CD4-positive, CD25-positive, alpha-beta regulatory T cell (primary cell): ENCODE data around the gene CEP89. TPM values are rescaled to one million over a fixed set of nuclear protein-coding genes. Genes with fewer than 3 reads are reported as not detected.

Experiments
- ATAC-seq, 2 donors: fragments of 150-1000 bp; cut with Tn5 transposase; one replicate each; pipeline ENCODE4 v1.10.0; 2021; ENCODE audit warnings: low read depth in 2 of 2, moderate number of reproducible peaks in 2 of 2, moderate library complexity in 1 of 2
- DNase-seq, 3 donors: peaks; one replicate each; pipeline versions ENCODE4 v3.0.0 to v3.0.0-alpha.2; 2012 to 2022; ENCODE audit warnings: mixed read lengths in 1 of 3
- H3K27ac ChIP-seq: one replicate; pipeline ENCODE4 v1.7.0; 2013; ENCODE audit warnings: mild to moderate bottlenecking, low read length; ENCODE audit not compliant: insufficient read depth, poor library complexity, severe bottlenecking
- H3K27me3 ChIP-seq: one replicate; pipeline ENCODE4 v1.7.0; 2013; ENCODE audit warnings: low read length; ENCODE audit not compliant: control insufficient read depth, insufficient read depth
- H3K36me3 ChIP-seq: one replicate; pipeline ENCODE4 v1.7.0; 2013; ENCODE audit warnings: mild to moderate bottlenecking, low read length, moderate library complexity; ENCODE audit not compliant: control insufficient read depth, insufficient read depth
- H3K4me1 ChIP-seq: 2 replicates; pipeline ENCODE4 v1.7.0; 2013; ENCODE audit warnings: mild to moderate bottlenecking, low read length; ENCODE audit not compliant: insufficient read depth, control insufficient read depth, poor library complexity, severe bottlenecking
- H3K4me3 ChIP-seq: one replicate; pipeline ENCODE4 v1.7.0; 2013; ENCODE audit warnings: low read depth, mild to moderate bottlenecking, low read length, moderate library complexity
- H3K9me3 ChIP-seq, 2 experiments: 1 replicate in 1 of 2; 2 replicates in 1 of 2; pipeline ENCODE4 v1.7.0; 2013; ENCODE audit warnings: low read length in 2 of 2, mild to moderate bottlenecking in 1 of 2, moderate library complexity in 1 of 2; ENCODE audit not compliant: control insufficient read depth in 2 of 2
- H3K27ac Mint-ChIP-seq, 3 donors: one replicate each; pipeline ENCODE4 v1.8.0; 2020 to 2022; ENCODE audit warnings: mild to moderate bottlenecking in 3 of 3, mixed read lengths in 3 of 3, moderate library complexity in 2 of 3
- H3K27me3 Mint-ChIP-seq: one replicate; pipeline ENCODE4 v1.8.0; 2022; ENCODE audit warnings: mild to moderate bottlenecking, mixed read lengths
- H3K36me3 Mint-ChIP-seq: one replicate; pipeline ENCODE4 v1.8.0; 2020; ENCODE audit warnings: mixed read lengths
- H3K4me1 Mint-ChIP-seq, 4 donors: one replicate each; pipeline ENCODE4 v1.8.0; 2020 to 2022; ENCODE audit warnings: mixed read lengths in 4 of 4, mild to moderate bottlenecking in 1 of 4
- H3K4me3 Mint-ChIP-seq, 4 donors: one replicate each; pipeline ENCODE4 v1.8.0; 2020 to 2022; ENCODE audit warnings: mild to moderate bottlenecking in 4 of 4, mixed read lengths in 4 of 4, moderate library complexity in 3 of 4
- H3K9me3 Mint-ChIP-seq, 7 donors: one replicate each; pipeline ENCODE4 v1.8.0; 2020 to 2022; ENCODE audit warnings: mixed read lengths in 7 of 7, mild to moderate bottlenecking in 3 of 7, moderate library complexity in 2 of 7
- polyA plus RNA-seq, 4 donors: library from polyadenylated mRNA; unstranded; fragments of 300-500 nt; fragmentation: Illumina TruSeq; gene quantifications; one replicate each; pipeline ENCODE4 v1.2.3, GENCODE V29; 2021
- total RNA-seq: library from RNA; stranded (reverse); gene quantifications from one replicate; pipeline ENCODE4 v1.2.3, GENCODE V29; 2022

CEP89 gene
- total and polyA plus RNA-seq, 5 donors from 2014 or later, result 8.7 to 11.3 (median 10.2) TPM

DNA sequence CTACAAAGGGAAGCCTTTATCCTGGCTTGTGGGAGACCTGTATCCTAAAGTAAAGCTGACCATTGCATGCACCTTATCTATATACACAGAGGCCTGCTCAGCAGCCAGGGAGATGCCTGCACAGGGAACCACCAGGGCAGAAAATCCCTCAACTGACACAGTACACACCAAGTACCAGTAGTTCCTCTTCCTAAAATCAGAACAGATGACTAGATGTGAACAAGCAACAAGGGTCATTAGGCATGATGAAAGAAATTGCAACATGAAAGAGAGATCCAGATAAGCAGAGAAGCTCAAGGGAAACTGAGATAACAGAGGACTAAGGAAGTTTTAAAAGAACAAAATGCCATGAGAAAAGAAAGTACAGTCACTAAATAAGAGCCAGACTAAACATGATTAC is 62.5 kb downstream of the CEP89 start:
- ATAC-seq, result no peak
- no peaks in the 10 kb centered on the region for H3K4me1 ChIP-seq
- DNase-seq, result no peak
- Mint-ChIP-seq H3K27me3 (no peaks in the 10 kb centered on the region), H3K36me3 (peaks cover 40% of the 10 kb centered on the region), H3K9me3 (peaks cover 0 to 11% (median 0%) of the 10 kb centered on the region in 7 donors), H3K4me3 (no peak overlapping the region), H3K4me1 (peaks cover 0 to 8% (median 2%) of the 10 kb centered on the region in 4 donors), H3K27ac (no peak overlapping the region)
- no peak overlapping the region for H3K27ac ChIP-seq
- H3K27me3 ChIP-seq, result no peaks in the 10 kb centered on the region
- peaks cover 0 to 3% of the 10 kb centered on the region in 2 experiments for H3K9me3 ChIP-seq
- no peak overlapping the region for H3K4me3 ChIP-seq
- peaks cover 5% of the 10 kb centered on the region for H3K36me3 ChIP-seq

DNA sequence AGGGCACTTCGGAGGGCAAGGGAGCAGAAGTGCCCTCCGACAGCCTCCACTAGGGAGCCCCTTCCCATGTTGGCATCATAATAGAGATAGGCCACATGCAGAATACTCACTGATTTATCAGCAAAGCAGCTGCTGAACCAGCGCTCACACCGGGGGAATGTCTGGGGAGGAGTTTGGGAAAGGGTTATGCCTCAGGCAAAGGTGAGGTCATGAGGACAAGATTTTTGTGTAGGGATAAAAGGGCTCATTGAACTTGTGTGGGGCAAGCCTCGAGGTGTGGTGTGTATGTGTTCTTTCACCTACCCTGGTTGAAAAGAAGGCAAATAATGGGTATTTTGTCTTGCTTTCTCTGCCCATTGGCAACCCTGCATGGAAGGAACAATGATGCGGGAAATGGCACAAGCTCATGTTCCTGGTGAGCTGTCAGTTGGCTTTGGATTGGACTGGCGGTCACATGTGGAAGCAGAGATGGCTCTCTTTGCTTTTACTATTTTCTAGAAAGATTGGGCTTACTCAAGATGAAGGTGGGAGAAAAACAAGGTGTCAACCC is 63.0 kb downstream of the CEP89 start:
- H3K27ac ChIP-seq, result no peak overlapping the region
- peaks cover 0 to 8% (median 2%) of the 10 kb centered on the region in 4 donors for H3K4me1 Mint-ChIP-seq
- H3K9me3 Mint-ChIP-seq, result peaks cover 0 to 11% (median 1%) of the 10 kb centered on the region in 7 donors
- peaks cover 5% of the 10 kb centered on the region for H3K36me3 ChIP-seq
- peaks cover 0 to 3% of the 10 kb centered on the region in 2 experiments for H3K9me3 ChIP-seq
- no peak overlapping the region for H3K4me3 Mint-ChIP-seq
- H3K27me3 ChIP-seq, result no peaks in the 10 kb centered on the region
- H3K4me1 ChIP-seq, result no peaks in the 10 kb centered on the region
- H3K36me3 Mint-ChIP-seq, result peaks cover 40% of the 10 kb centered on the region
- peak overlapping the region in 1 of 3 donors; percentile 25 for H3K27ac Mint-ChIP-seq
- no peak for ATAC-seq
- no peak overlapping the region for H3K4me3 ChIP-seq
- DNase-seq, result no peak
- no peaks in the 10 kb centered on the region for H3K27me3 Mint-ChIP-seq

DNA sequence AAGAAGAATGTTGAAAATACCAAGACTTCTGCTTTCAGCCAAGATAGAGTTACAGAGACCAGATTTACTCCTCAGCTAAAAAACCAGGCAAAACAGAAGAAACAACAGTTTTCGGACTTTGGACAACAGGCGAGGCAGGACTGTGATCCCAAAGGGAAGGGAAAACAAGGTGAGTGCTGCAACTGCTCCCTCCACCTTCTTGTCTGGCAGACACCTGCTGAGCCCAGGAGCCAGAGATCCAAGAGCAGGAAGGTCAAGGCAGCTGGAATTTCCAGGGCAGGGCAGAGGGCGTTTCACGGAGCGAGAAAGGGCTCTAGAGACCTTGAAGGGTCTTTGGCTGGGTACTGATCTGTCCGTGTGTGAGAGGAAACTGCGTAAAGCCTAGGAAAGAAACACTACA is 69.3 kb downstream of the CEP89 start:
- Mint-ChIP-seq H3K27me3 (no peaks in the 10 kb centered on the region), H3K4me1 (peaks cover 0 to 8% (median 2%) of the 10 kb centered on the region in 4 donors), H3K9me3 (peaks cover 0 to 11% (median 1%) of the 10 kb centered on the region in 7 donors), H3K36me3 (peaks cover 34% of the 10 kb centered on the region), H3K27ac (peak overlapping the region in 1 of 3 donors; percentile 36), H3K4me3 (no peak overlapping the region)
- Histone ChIP-seq H3K4me1 (no peaks in the 10 kb centered on the region), H3K36me3 (peaks cover 10% of the 10 kb centered on the region), H3K4me3 (no peak overlapping the region), H3K9me3 (peaks cover 0 to 3% of the 10 kb centered on the region in 2 experiments), H3K27me3 (no peaks in the 10 kb centered on the region), H3K27ac (no peak overlapping the region)
- no peak for ATAC-seq
- no peak for DNase-seq

DNA sequence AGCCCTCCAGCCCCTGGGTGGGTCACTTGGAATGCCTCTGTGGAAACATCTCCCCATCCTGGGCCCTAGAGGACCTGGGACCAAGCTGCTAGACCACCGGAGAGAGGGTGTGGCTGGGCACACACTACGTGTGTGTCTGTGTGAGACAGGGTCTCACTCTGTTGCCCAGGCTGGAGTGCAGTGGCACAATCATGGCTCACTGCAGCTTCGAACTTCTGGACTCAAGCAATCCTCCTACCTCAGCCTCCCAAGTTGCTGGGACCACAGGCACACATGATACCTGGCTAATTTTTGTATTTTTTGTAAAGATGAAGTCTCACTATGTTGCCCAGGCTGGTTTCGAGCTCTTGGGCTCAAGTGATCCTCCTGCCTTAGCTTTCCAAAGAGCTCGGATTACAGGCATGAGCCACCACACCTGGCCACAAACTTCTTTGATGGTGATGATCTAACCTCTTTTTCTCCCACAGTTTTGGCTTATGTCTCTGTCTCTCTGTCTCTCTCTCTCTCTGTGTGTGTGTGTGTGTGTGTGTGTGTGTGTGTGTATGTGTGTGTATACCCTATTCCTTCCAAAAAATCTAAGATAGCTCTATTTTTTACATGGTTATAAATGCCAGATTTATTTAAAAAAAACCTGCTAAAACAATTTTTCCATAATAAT is 70.1 kb downstream of the CEP89 start:
- H3K4me1 Mint-ChIP-seq, result peaks cover 5 to 13% (median 7%) of the 10 kb centered on the region in 4 donors
- peaks cover 37% of the 10 kb centered on the region for H3K36me3 Mint-ChIP-seq
- H3K9me3 ChIP-seq, result peaks cover 0 to 3% of the 10 kb centered on the region in 2 experiments
- peaks cover 5% of the 10 kb centered on the region for H3K36me3 ChIP-seq
- no peaks in the 10 kb centered on the region for H3K4me1 ChIP-seq
- H3K27me3 ChIP-seq, result no peaks in the 10 kb centered on the region
- DNase-seq, result no peak
- H3K27ac Mint-ChIP-seq, result no peak overlapping the region
- ATAC-seq, result no peak
- H3K27ac ChIP-seq, result no peak overlapping the region
- H3K27me3 Mint-ChIP-seq, result no peaks in the 10 kb centered on the region
- H3K4me3 Mint-ChIP-seq, result no peak overlapping the region
- peaks cover 0 to 10% (median 1%) of the 10 kb centered on the region in 7 donors for H3K9me3 Mint-ChIP-seq
- H3K4me3 ChIP-seq, result no peak overlapping the region

DNA sequence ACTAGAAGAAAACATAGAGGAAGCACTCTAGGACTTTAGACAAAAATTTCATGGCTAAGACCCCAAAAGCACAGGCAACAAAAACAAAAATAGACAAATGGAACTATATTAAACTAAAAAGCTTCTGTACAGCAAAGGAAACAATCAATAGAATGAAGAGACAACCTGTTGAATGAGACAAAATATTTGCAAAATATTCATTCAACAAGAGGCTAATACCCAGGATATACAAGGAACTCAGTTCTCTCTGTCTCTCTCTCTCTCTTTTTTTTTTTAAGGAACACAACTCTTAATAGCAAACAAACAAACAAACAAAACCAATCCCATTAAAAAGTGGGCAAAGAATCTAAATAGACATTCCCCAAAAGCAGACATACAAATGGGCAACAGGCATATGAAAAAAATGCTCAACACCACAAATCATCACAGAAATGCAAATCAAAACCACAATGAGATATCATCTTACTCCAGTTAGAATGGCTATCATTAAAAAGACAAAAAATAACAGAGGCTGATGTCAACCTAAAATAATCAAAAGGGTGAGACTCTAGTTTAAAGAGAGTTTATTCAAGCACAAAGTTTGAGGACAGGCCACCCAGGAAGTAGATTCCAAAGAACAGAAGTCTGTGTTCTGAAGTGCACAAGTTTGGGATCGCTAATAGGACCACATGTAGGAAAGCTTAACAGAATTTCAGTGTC is 75.1 kb downstream of the CEP89 start:
- H3K36me3 Mint-ChIP-seq, result peaks cover 58% of the 10 kb centered on the region

DNA sequence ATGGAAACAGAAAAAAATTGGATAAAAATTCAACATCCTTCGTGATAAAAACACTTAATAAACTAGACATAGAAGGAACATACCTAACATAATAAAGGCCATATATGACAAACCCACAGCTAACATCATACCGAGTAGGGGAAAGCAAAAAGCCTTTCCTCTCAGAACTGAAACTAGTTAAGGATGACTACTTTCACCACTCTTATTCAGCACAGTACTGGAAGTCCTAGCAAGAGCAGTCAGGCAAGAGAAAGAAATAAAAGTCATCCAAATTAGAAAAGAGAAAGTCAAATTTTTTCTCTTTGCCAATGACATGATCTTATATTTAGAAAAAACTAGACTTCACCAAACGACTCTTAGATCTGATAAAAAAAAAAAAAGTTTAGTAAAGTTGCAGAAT is 76.4 kb downstream of the CEP89 start:
- no peak overlapping the region for H3K4me3 ChIP-seq
- H3K27me3 ChIP-seq, result no peaks in the 10 kb centered on the region
- peaks cover 20 to 21% of the 10 kb centered on the region in 2 experiments for H3K9me3 ChIP-seq
- peaks cover 11% of the 10 kb centered on the region for H3K36me3 ChIP-seq
- H3K4me1 ChIP-seq, result no peaks in the 10 kb centered on the region
- Mint-ChIP-seq H3K27ac (no peak overlapping the region), H3K36me3 (peaks cover 60% of the 10 kb centered on the region), H3K4me3 (no peak overlapping the region), H3K27me3 (no peaks in the 10 kb centered on the region), H3K4me1 (peaks cover 8 to 10% (median 8%) of the 10 kb centered on the region in 4 donors), H3K9me3 (peaks cover 0 to 30% (median 6%) of the 10 kb centered on the region in 7 donors)
- no peak overlapping the region for H3K27ac ChIP-seq
- ATAC-seq, result no peak
- DNase-seq, result peak in 1 of 3 donors; percentile 14

More for the DNA sequence above, 75.1 kb downstream of the CEP89 start:
- DNase-seq, result no peak
- no peak for ATAC-seq
- Mint-ChIP-seq H3K9me3 (peaks cover 0 to 24% (median 4%) of the 10 kb centered on the region in 7 donors), H3K4me1 (peaks cover 8 to 10% (median 8%) of the 10 kb centered on the region in 4 donors), H3K27me3 (no peaks in the 10 kb centered on the region), H3K4me3 (no peak overlapping the region), H3K27ac (peak overlapping the region in 2 of 3 donors; percentile 4 to 13)
- Histone ChIP-seq H3K4me3 (no peak overlapping the region), H3K9me3 (peaks cover 12 to 16% of the 10 kb centered on the region in 2 experiments), H3K4me1 (no peaks in the 10 kb centered on the region), H3K36me3 (peaks cover 11% of the 10 kb centered on the region), H3K27ac (no peak overlapping the region), H3K27me3 (no peaks in the 10 kb centered on the region)

DNA sequence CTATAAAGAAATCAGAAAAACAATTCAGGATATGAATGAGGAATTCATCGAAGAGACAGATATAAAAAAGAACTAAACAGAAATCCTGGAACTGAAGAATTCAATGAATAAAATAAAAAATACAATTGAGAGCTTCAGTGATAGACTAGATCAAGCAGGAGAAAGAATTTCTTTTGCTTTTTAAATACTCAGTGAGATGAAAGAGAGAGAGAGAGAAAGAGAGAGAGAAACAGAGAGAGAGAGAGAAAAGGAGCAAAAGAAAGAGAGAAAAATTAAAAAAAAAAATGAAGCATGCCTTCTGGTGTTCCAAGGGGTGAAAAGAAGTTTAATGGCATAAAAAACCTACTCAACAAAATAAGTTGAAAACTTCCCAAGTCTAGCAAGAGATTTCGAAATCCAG is 80.1 kb downstream of the CEP89 start:
- Histone ChIP-seq H3K4me3 (no peak overlapping the region), H3K4me1 (no peaks in the 10 kb centered on the region), H3K27ac (no peak overlapping the region), H3K36me3 (peaks cover 6% of the 10 kb centered on the region), H3K9me3 (peaks cover 20 to 21% of the 10 kb centered on the region in 2 experiments), H3K27me3 (no peaks in the 10 kb centered on the region)
- Mint-ChIP-seq H3K36me3 (peaks cover 51% of the 10 kb centered on the region), H3K4me1 (peaks cover 2 to 4% (median 3%) of the 10 kb centered on the region in 4 donors), H3K27ac (no peak overlapping the region), H3K9me3 (peaks cover 0 to 30% (median 7%) of the 10 kb centered on the region in 7 donors), H3K4me3 (peak overlapping the region in 1 of 4 donors; percentile 47), H3K27me3 (no peaks in the 10 kb centered on the region)
- DNase-seq (no peak), ATAC-seq (no peak)
